ENCODE measurements around the gene LRIG1. TPM values are rescaled to one million over a fixed set of nuclear protein-coding genes. Genes with fewer than 3 reads are reported as not detected.

Gene LRIG1
- total RNA-seq (10 to 100 TPM; 33.5 to 49.8 (median 41.1) TPM), total RNA-seq (108 to 549 (median 159) reads per million in 29 experiments)
- 48.9 TPM for total RNA-seq (2013)

- H3K4me3 ChIP-seq (ENCODE audit: control insufficient read depth in 1 of 2, extremely low read depth in 1 of 2, low read length in 1 of 2), result peak within 1 kb of the TSS; percentile 74 to 84
- POLR2A ChIA-PET, result interaction anchor here in 1 of 2 donors (1.2 kb wide), 1 partner anchor 27 kb away, joined by 3 read pairs; no protein-coding TSS in a partner anchor
- WGBS (ENCODE audit: insufficient coverage), result under 1% methylated on average over 96 of the region's 109 CpGs
Observed at GRCh38 chr3:66500576-66501482, at the start of gene LRIG1. LRIG1 (minus strand) TSS chr3:66501022; CDS start chr3:66500407, 615 bp downstream.

GRCh38 chr3:66544619-66545429 lies 44.0 kb upstream of the LRIG1 start:
- H3K9me3 Mint-ChIP-seq, result peaks cover 0 to 5% (median 5%) of the 10 kb centered on the region in 3 donors
- CTCF ChIA-PET, result no interaction called here
- no peak overlapping the region for H3K4me3 ChIP-seq (ENCODE audit: control insufficient read depth in 1 of 2, extremely low read depth in 1 of 2, low read length in 1 of 2)
- H3K27me3 Mint-ChIP-seq, result no peaks in the 10 kb centered on the region
- DNase-seq (no peak), ATAC-seq (replicated peaks in 1 of 4) (no peak)
- H3K27ac Mint-ChIP-seq, result no peak overlapping the region
- POLR2A ChIA-PET, result no interaction called here
- H3K4me3 Mint-ChIP-seq, result no peak overlapping the region
- H3K27me3 ChIP-seq (replicated peaks in 1 of 2; ENCODE audit: control insufficient read depth in 2 of 2, extremely low read depth in 1 of 2, insufficient read depth in 2 of 2, low read length in 1 of 2), result no peaks in the 10 kb centered on the region
- H3K27ac ChIP-seq (ENCODE audit: low read length), result no peak overlapping the region
- no peaks in the 10 kb centered on the region for H3K9me3 ChIP-seq
- no peaks in the 10 kb centered on the region for H3K4me1 ChIP-seq (ENCODE audit: control insufficient read depth in 1 of 2, extremely low read depth in 1 of 2, insufficient read depth in 2 of 2, low read length in 2 of 2)
- 96% methylated on average over 34 of the region's 43 CpGs for WGBS (ENCODE audit: insufficient coverage)
- H3K36me3 ChIP-seq (ENCODE audit: control insufficient read depth in 2 of 2, extremely low read depth in 1 of 2, insufficient read depth in 1 of 2, low read length in 1 of 2), result no peaks in the 10 kb centered on the region
- H3K36me3 Mint-ChIP-seq, result no peaks in the 10 kb centered on the region
- H3K4me1 Mint-ChIP-seq, result no peaks in the 10 kb centered on the region

More at GRCh38 chr3:66500576-66501482, at the start of gene LRIG1:
- Histone ChIP-seq H3K27ac (ENCODE audit: low read length) (no peak within 1 kb of the TSS), H3K4me1 (ENCODE audit: control insufficient read depth in 1 of 2, extremely low read depth in 1 of 2, insufficient read depth in 2 of 2, low read length in 2 of 2) (peaks cover 31 to 40% of the 10 kb centered on the region in 2 experiments), H3K27me3 (replicated peaks in 1 of 2; ENCODE audit: control insufficient read depth in 2 of 2, extremely low read depth in 1 of 2, insufficient read depth in 2 of 2, low read length in 1 of 2) (no peaks in the 10 kb centered on the region), H3K9me3 (no peaks in the 10 kb centered on the region), H3K36me3 (ENCODE audit: control insufficient read depth in 2 of 2, extremely low read depth in 1 of 2, insufficient read depth in 1 of 2, low read length in 1 of 2) (no peaks in the 10 kb centered on the region)
- DNase-seq, result peak; percentile 88 to 99 (median 94)
- H3K36me3 Mint-ChIP-seq, result no peaks in the 10 kb centered on the region
- CTCF ChIA-PET, result no interaction called here
- H3K4me3 Mint-ChIP-seq, result peak within 1 kb of the TSS; percentile 92 to 99 (median 98)
- peak; percentile 91 to 95 (median 94) for ATAC-seq (replicated peaks in 1 of 4)
- H3K9me3 Mint-ChIP-seq, result no peaks in the 10 kb centered on the region
- H3K27me3 Mint-ChIP-seq, result peaks cover 0 to 7% of the 10 kb centered on the region in 2 donors
- peak within 1 kb of the TSS; percentile 83 to 94 for H3K27ac Mint-ChIP-seq
- peaks cover 64 to 71% (median 70%) of the 10 kb centered on the region in 3 donors for H3K4me1 Mint-ChIP-seq

- ChIA-PET CTCF (no interaction called here), POLR2A (no interaction called here)
- Mint-ChIP-seq H3K9me3 (peaks cover 0 to 5% (median 5%) of the 10 kb centered on the region in 3 donors), H3K27ac (no peak overlapping the region), H3K36me3 (no peaks in the 10 kb centered on the region), H3K4me1 (no peaks in the 10 kb centered on the region), H3K27me3 (no peaks in the 10 kb centered on the region), H3K4me3 (no peak overlapping the region)
- Histone ChIP-seq H3K9me3 (no peaks in the 10 kb centered on the region), H3K36me3 (ENCODE audit: control insufficient read depth in 2 of 2, extremely low read depth in 1 of 2, insufficient read depth in 1 of 2, low read length in 1 of 2) (no peaks in the 10 kb centered on the region), H3K4me3 (ENCODE audit: control insufficient read depth in 1 of 2, extremely low read depth in 1 of 2, low read length in 1 of 2) (no peak overlapping the region), H3K27me3 (replicated peaks in 1 of 2; ENCODE audit: control insufficient read depth in 2 of 2, extremely low read depth in 1 of 2, insufficient read depth in 2 of 2, low read length in 1 of 2) (no peaks in the 10 kb centered on the region), H3K4me1 (ENCODE audit: control insufficient read depth in 1 of 2, extremely low read depth in 1 of 2, insufficient read depth in 2 of 2, low read length in 2 of 2) (no peaks in the 10 kb centered on the region), H3K27ac (ENCODE audit: low read length) (no peak overlapping the region)
- DNase-seq (no peak), ATAC-seq (replicated peaks in 1 of 4) (no peak)
- 88% methylated on average over 1 of the region's 2 CpGs for WGBS (ENCODE audit: insufficient coverage)
Observed at GRCh38 chr3:66542153-66542552, 41.3 kb upstream of the LRIG1 start.

- ChIA-PET POLR2A (no interaction called here), CTCF (no interaction called here)
- peaks cover 0 to 2% of the 10 kb centered on the region in 2 experiments for H3K27me3 ChIP-seq (replicated peaks in 1 of 2; ENCODE audit: control insufficient read depth in 2 of 2, extremely low read depth in 1 of 2, insufficient read depth in 2 of 2, low read length in 1 of 2)
- ATAC-seq (replicated peaks in 1 of 4) (no peak), DNase-seq (no peak)
- no peak overlapping the region for H3K27ac ChIP-seq (ENCODE audit: low read length)
- no peak overlapping the region for H3K4me3 ChIP-seq (ENCODE audit: control insufficient read depth in 1 of 2, extremely low read depth in 1 of 2, low read length in 1 of 2)
- Mint-ChIP-seq H3K9me3 (peaks cover 0 to 5% (median 5%) of the 10 kb centered on the region in 3 donors), H3K4me3 (no peak overlapping the region), H3K27me3 (no peaks in the 10 kb centered on the region), H3K4me1 (no peaks in the 10 kb centered on the region), H3K27ac (no peak overlapping the region), H3K36me3 (no peaks in the 10 kb centered on the region)
- no peaks in the 10 kb centered on the region for H3K4me1 ChIP-seq (ENCODE audit: control insufficient read depth in 1 of 2, extremely low read depth in 1 of 2, insufficient read depth in 2 of 2, low read length in 2 of 2)
- H3K9me3 ChIP-seq, result no peaks in the 10 kb centered on the region
- H3K36me3 ChIP-seq (ENCODE audit: control insufficient read depth in 2 of 2, extremely low read depth in 1 of 2, insufficient read depth in 1 of 2, low read length in 1 of 2), result no peaks in the 10 kb centered on the region
- 93% methylated on average over 2 of the region's 3 CpGs for WGBS (ENCODE audit: insufficient coverage)
Observed at GRCh38 chr3:66539466-66539989, 38.7 kb upstream of the LRIG1 start.

- H3K27ac Mint-ChIP-seq, result no peak overlapping the region
- H3K4me3 ChIP-seq (ENCODE audit: control insufficient read depth in 1 of 2, extremely low read depth in 1 of 2, low read length in 1 of 2), result no peak overlapping the region
- no peaks in the 10 kb centered on the region for H3K27me3 Mint-ChIP-seq
- H3K9me3 ChIP-seq, result no peaks in the 10 kb centered on the region
- ChIA-PET POLR2A (no interaction called here), CTCF (no interaction called here)
- DNase-seq (no peak), ATAC-seq (replicated peaks in 1 of 4) (no peak)
- no peaks in the 10 kb centered on the region for H3K36me3 ChIP-seq (ENCODE audit: control insufficient read depth in 2 of 2, extremely low read depth in 1 of 2, insufficient read depth in 1 of 2, low read length in 1 of 2)
- H3K4me3 Mint-ChIP-seq, result no peak overlapping the region
- no peaks in the 10 kb centered on the region for H3K36me3 Mint-ChIP-seq
- H3K27me3 ChIP-seq (replicated peaks in 1 of 2; ENCODE audit: control insufficient read depth in 2 of 2, extremely low read depth in 1 of 2, insufficient read depth in 2 of 2, low read length in 1 of 2), result peaks cover 0 to 2% of the 10 kb centered on the region in 2 experiments
- H3K9me3 Mint-ChIP-seq, result peaks cover 0 to 5% (median 5%) of the 10 kb centered on the region in 3 donors
- no peak overlapping the region for H3K27ac ChIP-seq (ENCODE audit: low read length)
- no peaks in the 10 kb centered on the region for H3K4me1 Mint-ChIP-seq
- no peaks in the 10 kb centered on the region for H3K4me1 ChIP-seq (ENCODE audit: control insufficient read depth in 1 of 2, extremely low read depth in 1 of 2, insufficient read depth in 2 of 2, low read length in 2 of 2)
Observed at GRCh38 chr3:66538390-66538789, 37.6 kb upstream of the LRIG1 start.

GRCh38 chr3:66537735-66538134 lies 36.9 kb upstream of the LRIG1 start:
- no peak overlapping the region for H3K27ac Mint-ChIP-seq
- peaks cover 0 to 2% of the 10 kb centered on the region in 2 experiments for H3K27me3 ChIP-seq (replicated peaks in 1 of 2; ENCODE audit: control insufficient read depth in 2 of 2, extremely low read depth in 1 of 2, insufficient read depth in 2 of 2, low read length in 1 of 2)
- peaks cover 0 to 3% (median under 1%) of the 10 kb centered on the region in 3 donors for H3K9me3 Mint-ChIP-seq
- 95% methylated on average over 4 of the region's 7 CpGs for WGBS (ENCODE audit: insufficient coverage)
- ChIA-PET CTCF (no interaction called here), POLR2A (no interaction called here)
- H3K27me3 Mint-ChIP-seq, result no peaks in the 10 kb centered on the region
- H3K4me1 Mint-ChIP-seq, result no peaks in the 10 kb centered on the region
- ATAC-seq (replicated peaks in 1 of 4) (no peak), DNase-seq (no peak)
- no peak overlapping the region for H3K4me3 ChIP-seq (ENCODE audit: control insufficient read depth in 1 of 2, extremely low read depth in 1 of 2, low read length in 1 of 2)
- no peaks in the 10 kb centered on the region for H3K36me3 ChIP-seq (ENCODE audit: control insufficient read depth in 2 of 2, extremely low read depth in 1 of 2, insufficient read depth in 1 of 2, low read length in 1 of 2)
- no peaks in the 10 kb centered on the region for H3K4me1 ChIP-seq (ENCODE audit: control insufficient read depth in 1 of 2, extremely low read depth in 1 of 2, insufficient read depth in 2 of 2, low read length in 2 of 2)
- H3K4me3 Mint-ChIP-seq, result no peak overlapping the region
- H3K36me3 Mint-ChIP-seq, result no peaks in the 10 kb centered on the region
- H3K27ac ChIP-seq (ENCODE audit: low read length), result no peak overlapping the region
- no peaks in the 10 kb centered on the region for H3K9me3 ChIP-seq

All from T-cell (primary cell).